IMR-90 (cell line): ENCODE data around the gene HSD17B4. TPM values are rescaled to one million over a fixed set of nuclear protein-coding genes. Genes with fewer than 3 reads are reported as not detected.

Source experiments
- ATAC-seq: fragments of 200-7000 bp; cut with Tn5 transposase; 2 replicates; pipeline ENCODE4 v1.9.1; 2020; ENCODE audit warnings: low read depth, mild to moderate bottlenecking, moderate library complexity
- BruUV-seq: library from RNA; stranded (reverse); fragments of 400-500 nt; replicated peaks from 2 replicates; lab custom pipeline; 2021; lab: Mats Ljungman, UMichigan
- CTCF ChIA-PET: fragments of 300-600 bp; formaldehyde crosslinking; extraction: SDS; loops from one replicate; lab custom pipeline; 2021; ENCODE audit warnings: antibody characterized with exemption; lab: Yijun Ruan, JAX
- POLR2A ChIA-PET: fragments of 300-600 bp; sonication (Branson Sonifier 250); formaldehyde crosslinking; loops from one replicate; lab custom pipeline; 2022; ENCODE audit warnings: antibody characterized with exemption; ENCODE audit not compliant: unreplicated experiment; lab: Charles Lee
- DNase-seq: peaks from one replicate; pipeline ENCODE4 v3.0.0; 2013
- H2AFZ ChIP-seq: replicated peaks from 2 replicates; pipeline ENCODE3; 2013; ENCODE audit warnings: low read length, mild to moderate bottlenecking; ENCODE audit not compliant: poor library complexity
- H2AK5ac ChIP-seq: 2 replicates; pipeline ENCODE4 v1.6.1; 2013; ENCODE audit warnings: low read depth, low read length, inconsistent platforms
- H2AK9ac ChIP-seq: replicated peaks from 2 replicates; pipeline ENCODE3; 2013; ENCODE audit warnings: mild to moderate bottlenecking, low read depth, low read length, moderate library complexity; ENCODE audit not compliant: poor library complexity
- H2BK120ac ChIP-seq: 2 replicates; pipeline ENCODE4 v1.6.1; 2013; ENCODE audit warnings: low read depth, low read length, inconsistent platforms
- H2BK15ac ChIP-seq: 3 replicates; pipeline ENCODE4 v1.6.1; 2013; ENCODE audit warnings: low read depth, low read length, inconsistent platforms
- H2BK20ac ChIP-seq: 2 replicates; pipeline ENCODE4 v1.6.1; 2013; ENCODE audit warnings: low read depth, mild to moderate bottlenecking, inconsistent platforms, low read length, moderate library complexity
- H2BK5ac ChIP-seq: 2 replicates; pipeline ENCODE4 v1.6.1; 2013; ENCODE audit warnings: mild to moderate bottlenecking, low read depth, low read length, inconsistent platforms; ENCODE audit not compliant: poor library complexity, severe bottlenecking
- H3K14ac ChIP-seq: replicated peaks from 2 replicates; pipeline ENCODE4 v1.6.1; 2013; ENCODE audit warnings: low read depth, low read length, inconsistent platforms
- H3K18ac ChIP-seq: 2 replicates; pipeline ENCODE4 v1.6.1; 2013; ENCODE audit warnings: low read depth, low read length, control low read depth
- H3K23ac ChIP-seq: 2 replicates; pipeline ENCODE4 v1.6.1; 2013; ENCODE audit warnings: low read depth, low read length, inconsistent platforms
- H3K27ac ChIP-seq: 2 replicates; pipeline ENCODE4 v1.5.1; 2013; ENCODE audit warnings: mild to moderate bottlenecking, control low read depth, low read length; ENCODE audit not compliant: insufficient read depth
- H3K27me3 ChIP-seq: 2 replicates; pipeline ENCODE4 v1.6.1; 2013; ENCODE audit warnings: low read length; ENCODE audit not compliant: control insufficient read depth, insufficient read depth
- H3K36me3 ChIP-seq: 2 replicates; pipeline ENCODE4 v1.6.1; 2013; ENCODE audit warnings: low read length, mixed read lengths; ENCODE audit not compliant: control insufficient read depth, insufficient read depth
- H3K4ac ChIP-seq: 2 replicates; pipeline ENCODE4 v1.6.1; 2013; ENCODE audit warnings: low read depth, low read length, inconsistent platforms
- H3K4me1 ChIP-seq: 2 replicates; pipeline ENCODE4 v1.6.1; 2013; ENCODE audit warnings: low read length, mixed read lengths; ENCODE audit not compliant: control insufficient read depth, insufficient read depth
- H3K4me2 ChIP-seq: 2 replicates; pipeline ENCODE4 v1.6.1; 2013; ENCODE audit warnings: low read depth, mild to moderate bottlenecking, control low read depth, low read length, moderate library complexity
- H3K4me3 ChIP-seq: 2 replicates; pipeline ENCODE4 v1.5.1; 2013; ENCODE audit warnings: low read depth, mild to moderate bottlenecking, control low read depth, low read length, moderate library complexity; ENCODE audit not compliant: insufficient read depth
- H3K56ac ChIP-seq: 2 replicates; pipeline ENCODE4 v1.6.1; 2013; ENCODE audit warnings: low read length, inconsistent platforms; ENCODE audit not compliant: insufficient read depth; ENCODE audit errors: extremely low read depth
- H3K79me1 ChIP-seq, 2 experiments: 2 replicates each; pipeline ENCODE4 v1.6.1; 2013; ENCODE audit warnings: low read length in 2 of 2, inconsistent platforms in 1 of 2, low read depth in 1 of 2
- H3K9ac ChIP-seq: 2 replicates; pipeline ENCODE4 v1.6.1; 2013; ENCODE audit warnings: low read depth, low read length, control low read depth
- H3K9me1 ChIP-seq: 2 replicates; pipeline ENCODE4 v1.6.1; 2013; ENCODE audit warnings: low read length, inconsistent platforms; ENCODE audit not compliant: insufficient read depth
- H3K9me3 ChIP-seq: 2 replicates; pipeline ENCODE4 v1.6.1; 2013; ENCODE audit warnings: low read length; ENCODE audit not compliant: control insufficient read depth, insufficient read depth
- H4K20me1 ChIP-seq: 2 replicates; pipeline ENCODE4 v1.6.1; 2013; ENCODE audit warnings: low read length, inconsistent platforms; ENCODE audit not compliant: insufficient read depth
- H4K5ac ChIP-seq: 2 replicates; pipeline ENCODE4 v1.6.1; 2013; ENCODE audit warnings: mild to moderate bottlenecking, low read depth, low read length, control low read depth
- H4K8ac ChIP-seq, 2 experiments: 2 replicates each; pipeline ENCODE4 v1.6.1; 2013; ENCODE audit warnings: low read depth in 2 of 2, low read length in 2 of 2, control low read depth in 1 of 2, inconsistent platforms in 1 of 2
- H4K91ac ChIP-seq: 2 replicates; pipeline ENCODE4 v1.6.1; 2013; ENCODE audit warnings: low read depth, low read length, inconsistent platforms; ENCODE audit not compliant: insufficient read depth
- BHLHE40 ChIP-seq: fragments of 150-350 bp; IDR thresholded peaks from 2 replicates; pipeline ENCODE4 v1.6.1; 2016; ENCODE audit warnings: mild to moderate bottlenecking, low read depth, low read length
- CEBPB ChIP-seq: IDR thresholded peaks from 2 replicates; pipeline ENCODE4 v1.6.1; 2012; ENCODE audit warnings: low read depth, low read length, improper control_type of control experiment
- CHD1 ChIP-seq: IDR thresholded peaks from 2 replicates; pipeline ENCODE4 v1.6.1; 2012; ENCODE audit warnings: low read depth, low read length, improper control_type of control experiment
- FOS ChIP-seq: fragments of 150-350 bp; IDR thresholded peaks from 2 replicates; pipeline ENCODE4 v1.6.1; 2016; ENCODE audit warnings: low read depth, low read length
- MAFK ChIP-seq: IDR thresholded peaks from 2 replicates; pipeline ENCODE4 v1.6.1; 2012; ENCODE audit warnings: low read depth, low read length, improper control_type of control experiment
- MAZ ChIP-seq: IDR thresholded peaks from 2 replicates; pipeline ENCODE4 v1.6.1; 2012; ENCODE audit warnings: low read depth, mild to moderate bottlenecking, low read length, improper control_type of control experiment, moderate library complexity, borderline replicate concordance
- MXI1 ChIP-seq: IDR thresholded peaks from 2 replicates; pipeline ENCODE4 v1.6.1; 2012; ENCODE audit warnings: low read depth, mild to moderate bottlenecking, low read length, moderate library complexity, borderline replicate concordance
- NFE2L2 ChIP-seq: fragments of 150-350 bp; IDR thresholded peaks from 2 replicates; pipeline ENCODE4 v1.6.1; 2016; ENCODE audit warnings: low read depth, mild to moderate bottlenecking, low read length
- POLR2A ChIP-seq: IDR thresholded peaks from 2 replicates; pipeline ENCODE4 v1.6.1; 2012; ENCODE audit warnings: mild to moderate bottlenecking, low read depth, low read length
- RAD21 ChIP-seq: IDR thresholded peaks from 2 replicates; pipeline ENCODE4 v1.6.1; 2012; ENCODE audit warnings: low read length, improper control_type of control experiment
- RCOR1 ChIP-seq: IDR thresholded peaks from 2 replicates; pipeline ENCODE4 v1.6.1; 2012; ENCODE audit warnings: mild to moderate bottlenecking, low read length, improper control_type of control experiment; ENCODE audit not compliant: insufficient replicate concordance
- RFX5 ChIP-seq: IDR thresholded peaks from 2 replicates; pipeline ENCODE4 v1.8.0; 2012; ENCODE audit warnings: low read depth, mild to moderate bottlenecking, low read length, moderate library complexity
- SMC3 ChIP-seq: fragments of 150-350 bp; IDR thresholded peaks from 2 replicates; pipeline ENCODE4 v1.6.1; 2016; ENCODE audit warnings: low read depth, mild to moderate bottlenecking, antibody characterized with exemption, low read length, moderate library complexity
- WGBS, 2 experiments: methylation state at CpG; one replicate each; pipeline versions ENCODE4 v1.1.5 to v1.1.7; 2013; ENCODE audit warnings: missing lambda C conversion rate in 2 of 2; ENCODE audit not compliant: insufficient read length in 1 of 2; ENCODE audit errors: extremely low coverage in 2 of 2; 5-methylcytosine and 5-hydroxymethylcytosine counted together
- dilution Hi-C: fragments of 300-500 bp; cut with HindIII; formaldehyde crosslinking; loops from one replicate; pipeline ENCODE4 v1.14.3; 2018; ENCODE audit warnings: low sequenced_read_pairs; ENCODE audit not compliant: unreplicated experiment
- in situ Hi-C: fragments of 300-500 bp; cut with MboI; formaldehyde crosslinking; loops from 3 replicates; pipeline ENCODE4 v1.14.3; 2019; ENCODE audit warnings: low sequenced_read_pairs, inconsistent platforms, mixed read lengths
- intact Hi-C: fragments of 100-400 bp; cut with micrococcal nuclease; formaldehyde crosslinking; loops from 2 replicates; pipeline ENCODE4 v1.10.0; 2022
- polyA plus RNA-seq, 3 experiments: library from polyadenylated mRNA; depleted of rRNA; stranded (reverse); fragments of >200 nt; gene quantifications; 2 replicates each; pipeline ENCODE4 v1.2.3, GENCODE V29; 2012; ENCODE audit warnings: low replicate concordance in 1 of 3
- total RNA-seq: library from RNA; depleted of rRNA; stranded (reverse); fragments of >200 nt; gene quantifications from 2 replicates; pipeline ENCODE4 v1.2.3, GENCODE V29; 2012
- TF ChIP-seq, protein P1 (sequence below): fragments of 150-350 bp; IDR thresholded peaks from 2 replicates; pipeline ENCODE4 v1.6.1; 2016; ENCODE audit warnings: low read depth, mild to moderate bottlenecking, low read length, moderate library complexity, borderline replicate concordance
- TF ChIP-seq, protein P2 (sequence below): fragments of 150-350 bp; IDR thresholded peaks from 2 replicates; pipeline ENCODE4 v1.6.1; 2017; ENCODE audit warnings: mild to moderate bottlenecking, antibody characterized with exemption, low read length, low read depth
- TF ChIP-seq, protein P3 (sequence below): conservative IDR thresholded peaks from 2 replicates; pipeline ENCODE4 v1.5.1; 2012; ENCODE audit warnings: mild to moderate bottlenecking, low read depth, low read length, improper control_type of control experiment

The HSD17B4 gene
- total and polyA plus RNA-seq, 2 of the 4 experiments (the other 2 are of a cell fraction): 95.1 to 154 TPM

DNA sequence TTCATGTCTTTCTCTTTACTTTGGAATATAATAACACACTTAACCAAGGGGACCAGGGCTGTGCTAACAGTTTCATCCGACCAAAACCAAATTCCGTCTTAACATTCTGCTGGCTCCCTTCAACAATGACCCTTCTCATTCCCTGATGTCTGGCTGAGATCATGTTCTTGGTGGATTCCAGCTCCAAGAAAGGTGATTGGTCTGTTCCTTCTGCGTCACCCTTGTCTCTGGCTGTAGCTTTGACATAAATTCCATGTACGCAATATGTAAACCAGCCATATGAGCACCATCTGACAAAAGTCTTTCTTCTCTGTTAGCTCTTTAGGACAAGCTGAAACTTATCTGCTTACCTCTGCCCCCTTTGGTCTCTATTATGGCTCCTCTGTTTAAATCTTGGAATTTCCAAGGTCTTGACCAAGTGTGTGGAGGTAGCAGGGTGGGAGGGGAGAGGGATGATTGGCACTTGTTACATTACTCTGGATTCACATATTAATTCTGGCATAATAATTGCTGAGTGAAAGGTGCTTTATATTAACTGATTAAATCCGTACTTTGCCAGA, 45.7 kb upstream of the HSD17B4 start:
- H2BK120ac ChIP-seq: no peak overlapping the region
- no peaks in the 10 kb centered on the region for H4K20me1 ChIP-seq
- no peak overlapping the region; the same call in 1 of the 2 replicates for H4K91ac ChIP-seq
- intact Hi-C loops (no loop called here), dilution Hi-C loops (no loop called here), in situ Hi-C loops (loop anchor here (5.0 kb wide), 1 partner anchor 139 kb away; no protein-coding TSS in a partner anchor)
- no peak overlapping the region for H3K27ac ChIP-seq
- H3K9me3 ChIP-seq: no peaks in the 10 kb centered on the region
- H2AK9ac ChIP-seq: no peak overlapping the region
- H3K9me1 ChIP-seq: peaks cover 3% of the 10 kb centered on the region; the same call in 1 of the 2 replicates
- no peak for TF ChIP-seq RCOR1
- TF ChIP-seq, protein P1, sequence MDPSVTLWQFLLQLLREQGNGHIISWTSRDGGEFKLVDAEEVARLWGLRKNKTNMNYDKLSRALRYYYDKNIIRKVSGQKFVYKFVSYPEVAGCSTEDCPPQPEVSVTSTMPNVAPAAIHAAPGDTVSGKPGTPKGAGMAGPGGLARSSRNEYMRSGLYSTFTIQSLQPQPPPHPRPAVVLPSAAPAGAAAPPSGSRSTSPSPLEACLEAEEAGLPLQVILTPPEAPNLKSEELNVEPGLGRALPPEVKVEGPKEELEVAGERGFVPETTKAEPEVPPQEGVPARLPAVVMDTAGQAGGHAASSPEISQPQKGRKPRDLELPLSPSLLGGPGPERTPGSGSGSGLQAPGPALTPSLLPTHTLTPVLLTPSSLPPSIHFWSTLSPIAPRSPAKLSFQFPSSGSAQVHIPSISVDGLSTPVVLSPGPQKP: no peak
- TF ChIP-seq FOS: no peak
- no peak for TF ChIP-seq CHD1
- no peak for TF ChIP-seq NFE2L2
- TF ChIP-seq, protein P2, sequence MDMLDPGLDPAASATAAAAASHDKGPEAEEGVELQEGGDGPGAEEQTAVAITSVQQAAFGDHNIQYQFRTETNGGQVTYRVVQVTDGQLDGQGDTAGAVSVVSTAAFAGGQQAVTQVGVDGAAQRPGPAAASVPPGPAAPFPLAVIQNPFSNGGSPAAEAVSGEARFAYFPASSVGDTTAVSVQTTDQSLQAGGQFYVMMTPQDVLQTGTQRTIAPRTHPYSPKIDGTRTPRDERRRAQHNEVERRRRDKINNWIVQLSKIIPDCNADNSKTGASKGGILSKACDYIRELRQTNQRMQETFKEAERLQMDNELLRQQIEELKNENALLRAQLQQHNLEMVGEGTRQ: no peak
- TF ChIP-seq MAZ: no peak
- no peak for TF ChIP-seq CEBPB
- TF ChIP-seq POLR2A: no peak
- TF ChIP-seq, protein P3, sequence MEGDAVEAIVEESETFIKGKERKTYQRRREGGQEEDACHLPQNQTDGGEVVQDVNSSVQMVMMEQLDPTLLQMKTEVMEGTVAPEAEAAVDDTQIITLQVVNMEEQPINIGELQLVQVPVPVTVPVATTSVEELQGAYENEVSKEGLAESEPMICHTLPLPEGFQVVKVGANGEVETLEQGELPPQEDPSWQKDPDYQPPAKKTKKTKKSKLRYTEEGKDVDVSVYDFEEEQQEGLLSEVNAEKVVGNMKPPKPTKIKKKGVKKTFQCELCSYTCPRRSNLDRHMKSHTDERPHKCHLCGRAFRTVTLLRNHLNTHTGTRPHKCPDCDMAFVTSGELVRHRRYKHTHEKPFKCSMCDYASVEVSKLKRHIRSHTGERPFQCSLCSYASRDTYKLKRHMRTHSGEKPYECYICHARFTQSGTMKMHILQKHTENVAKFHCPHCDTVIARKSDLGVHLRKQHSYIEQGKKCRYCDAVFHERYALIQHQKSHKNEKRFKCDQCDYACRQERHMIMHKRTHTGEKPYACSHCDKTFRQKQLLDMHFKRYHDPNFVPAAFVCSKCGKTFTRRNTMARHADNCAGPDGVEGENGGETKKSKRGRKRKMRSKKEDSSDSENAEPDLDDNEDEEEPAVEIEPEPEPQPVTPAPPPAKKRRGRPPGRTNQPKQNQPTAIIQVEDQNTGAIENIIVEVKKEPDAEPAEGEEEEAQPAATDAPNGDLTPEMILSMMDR: no peak
- TF ChIP-seq SMC3: no peak
- no peak for TF ChIP-seq MXI1
- no peak for TF ChIP-seq RFX5
- TF ChIP-seq MAFK: no peak
- TF ChIP-seq BHLHE40: no peak
- TF ChIP-seq RAD21: no peak
- no peak overlapping the region for H3K9ac ChIP-seq
- POLR2A ChIA-PET: no interaction called here
- ATAC-seq: no peak
- no peak overlapping the region for H2BK5ac ChIP-seq
- H2BK20ac ChIP-seq: no peak overlapping the region
- no peak overlapping the region for H2AK5ac ChIP-seq
- no peak overlapping the region for H3K14ac ChIP-seq
- 100% methylated on average over 2 of the region's 5 CpGs; no CpG with 5 or more reads in 1 of the 2 experiments for WGBS, 2 experiments
- no peak overlapping the region for H2BK15ac ChIP-seq
- no peak for DNase-seq
- H3K18ac ChIP-seq: no peak overlapping the region
- H2AFZ ChIP-seq: no peak overlapping the region
- no TSS peak for BruUV-seq
- no peak overlapping the region for H3K4me3 ChIP-seq
- peaks cover 7% of the 10 kb centered on the region for H3K27me3 ChIP-seq
- CTCF ChIA-PET: no interaction called here
- no peak overlapping the region for H3K4ac ChIP-seq
- no peaks in the 10 kb centered on the region for H3K36me3 ChIP-seq
- H3K79me1 ChIP-seq: no peaks in the 10 kb centered on the region
- H3K4me2 ChIP-seq: no peak overlapping the region
- no peak overlapping the region for H3K56ac ChIP-seq
- no peak overlapping the region for H3K23ac ChIP-seq
- peaks cover 2% of the 10 kb centered on the region for H3K4me1 ChIP-seq
- no peak overlapping the region for H4K8ac ChIP-seq
- no peak overlapping the region for H4K5ac ChIP-seq
